ENCODE data around the gene CDKAL1. TPM values are rescaled to one million over a fixed set of nuclear protein-coding genes. Genes with fewer than 3 reads are reported as not detected.
"Not testable (repeated sequence)": the region's sequence is repeated elsewhere in the genome, so short reads cannot be mapped to it uniquely, and the experiment has no call there.

The CDKAL1 gene
- total and polyA plus RNA-seq, 2 donors from 2014 or later: 4.6 to 20.2 TPM

- H3K4me3 ChIP-seq (ENCODE audit: low read length in 3 of 3): no peak overlapping the region
- no peak overlapping the region for H3K27ac ChIP-seq (ENCODE audit: low read depth in 2 of 2, low read length in 2 of 2)
- H3K9ac ChIP-seq (ENCODE audit: low read length in 3 of 3): no peak overlapping the region
- no peaks in the 10 kb centered on the region for H3K36me3 ChIP-seq (ENCODE audit: control insufficient read depth in 2 of 3, insufficient read depth in 3 of 3, low read length in 3 of 3)
- intact Hi-C loops (cut with DNase I): no loop called here
- DNase-seq (no peak), FAIRE-seq (no peak)
- TF ChIP-seq, protein P1, sequence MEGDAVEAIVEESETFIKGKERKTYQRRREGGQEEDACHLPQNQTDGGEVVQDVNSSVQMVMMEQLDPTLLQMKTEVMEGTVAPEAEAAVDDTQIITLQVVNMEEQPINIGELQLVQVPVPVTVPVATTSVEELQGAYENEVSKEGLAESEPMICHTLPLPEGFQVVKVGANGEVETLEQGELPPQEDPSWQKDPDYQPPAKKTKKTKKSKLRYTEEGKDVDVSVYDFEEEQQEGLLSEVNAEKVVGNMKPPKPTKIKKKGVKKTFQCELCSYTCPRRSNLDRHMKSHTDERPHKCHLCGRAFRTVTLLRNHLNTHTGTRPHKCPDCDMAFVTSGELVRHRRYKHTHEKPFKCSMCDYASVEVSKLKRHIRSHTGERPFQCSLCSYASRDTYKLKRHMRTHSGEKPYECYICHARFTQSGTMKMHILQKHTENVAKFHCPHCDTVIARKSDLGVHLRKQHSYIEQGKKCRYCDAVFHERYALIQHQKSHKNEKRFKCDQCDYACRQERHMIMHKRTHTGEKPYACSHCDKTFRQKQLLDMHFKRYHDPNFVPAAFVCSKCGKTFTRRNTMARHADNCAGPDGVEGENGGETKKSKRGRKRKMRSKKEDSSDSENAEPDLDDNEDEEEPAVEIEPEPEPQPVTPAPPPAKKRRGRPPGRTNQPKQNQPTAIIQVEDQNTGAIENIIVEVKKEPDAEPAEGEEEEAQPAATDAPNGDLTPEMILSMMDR (IDR thresholded peaks at IDR 0.05; ENCODE audit: borderline replicate concordance, extremely low read depth, insufficient read depth): no peak
- H3K4me1 ChIP-seq (ENCODE audit: control insufficient read depth in 2 of 3, insufficient read depth in 2 of 3, low read depth in 1 of 3, low read length in 3 of 3): no peaks in the 10 kb centered on the region
- no peaks in the 10 kb centered on the region for H3K9me3 ChIP-seq (ENCODE audit: control insufficient read depth in 2 of 3, insufficient read depth in 1 of 3, low read length in 3 of 3)
- no peaks in the 10 kb centered on the region for H3K27me3 ChIP-seq (ENCODE audit: control insufficient read depth, insufficient read depth, low read length)
Measured at GRCh38 chr6:21246075-21246474, 711.8 kb downstream of the CDKAL1 start.

- intact Hi-C loops (cut with DNase I); FAIRE-seq; H3K4me1 ChIP-seq (ENCODE audit: control insufficient read depth in 2 of 3, insufficient read depth in 2 of 3, low read depth in 1 of 3, low read length in 3 of 3); H3K27me3 ChIP-seq (ENCODE audit: control insufficient read depth, insufficient read depth, low read length); H3K9ac ChIP-seq (ENCODE audit: low read length in 3 of 3); H3K9me3 ChIP-seq (ENCODE audit: control insufficient read depth in 2 of 3, insufficient read depth in 1 of 3, low read length in 3 of 3); H3K36me3 ChIP-seq (ENCODE audit: control insufficient read depth in 2 of 3, insufficient read depth in 3 of 3, low read length in 3 of 3); H3K27ac ChIP-seq (ENCODE audit: low read depth in 2 of 2, low read length in 2 of 2); H3K4me3 ChIP-seq (ENCODE audit: low read length in 3 of 3); DNase-seq: not testable (repeated sequence)
Measured at GRCh38 chr6:21254460-21254859, 720.2 kb downstream of the CDKAL1 start.

GRCh38 chr6:21256197-21256596, 721.9 kb downstream of the CDKAL1 start:
- FAIRE-seq (no peak), DNase-seq (no peak)
- TF ChIP-seq, protein P1 (IDR thresholded peaks at IDR 0.05; ENCODE audit: borderline replicate concordance, extremely low read depth, insufficient read depth): no peak
- Histone ChIP-seq H3K27me3 (ENCODE audit: control insufficient read depth, insufficient read depth, low read length) (no peaks in the 10 kb centered on the region), H3K4me1 (ENCODE audit: control insufficient read depth in 2 of 3, insufficient read depth in 2 of 3, low read depth in 1 of 3, low read length in 3 of 3) (no peaks in the 10 kb centered on the region), H3K9ac (ENCODE audit: low read length in 3 of 3) (no peak overlapping the region), H3K9me3 (ENCODE audit: control insufficient read depth in 2 of 3, insufficient read depth in 1 of 3, low read length in 3 of 3) (no peaks in the 10 kb centered on the region), H3K27ac (ENCODE audit: low read depth in 2 of 2, low read length in 2 of 2) (no peak overlapping the region), H3K36me3 (ENCODE audit: control insufficient read depth in 2 of 3, insufficient read depth in 3 of 3, low read length in 3 of 3) (no peaks in the 10 kb centered on the region), H3K4me3 (ENCODE audit: low read length in 3 of 3) (no peak overlapping the region)
- intact Hi-C loops (cut with DNase I): no loop called here

DNA sequence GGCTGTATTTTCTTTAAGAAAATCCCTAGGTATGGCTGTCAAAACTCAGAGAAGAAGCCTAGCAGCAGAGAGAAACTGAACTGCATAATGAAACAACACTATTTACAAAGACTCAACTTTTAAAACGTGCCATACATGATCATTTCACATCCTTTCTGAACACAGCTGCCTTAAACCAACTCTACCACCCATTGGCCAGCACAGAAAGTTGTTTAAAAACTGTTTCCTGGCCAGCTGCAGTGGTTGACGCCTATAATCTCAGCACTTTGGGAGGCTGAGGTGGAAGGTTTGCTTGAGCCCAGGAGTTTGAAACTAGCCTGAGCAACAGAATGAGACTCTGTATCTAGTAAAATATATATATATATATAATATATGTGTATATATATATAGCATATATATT, 722.9 kb downstream of the CDKAL1 start:
- FAIRE-seq (no peak), DNase-seq (no peak)
- intact Hi-C loops (cut with DNase I): no loop called here
- H3K9ac ChIP-seq (ENCODE audit: low read length in 3 of 3): no peak overlapping the region
- H3K27me3 ChIP-seq (ENCODE audit: control insufficient read depth, insufficient read depth, low read length): no peaks in the 10 kb centered on the region
- H3K36me3 ChIP-seq (ENCODE audit: control insufficient read depth in 2 of 3, insufficient read depth in 3 of 3, low read length in 3 of 3): no peaks in the 10 kb centered on the region
- TF ChIP-seq, protein P1 (IDR thresholded peaks at IDR 0.05; ENCODE audit: borderline replicate concordance, extremely low read depth, insufficient read depth): no peak
- H3K9me3 ChIP-seq (ENCODE audit: control insufficient read depth in 2 of 3, insufficient read depth in 1 of 3, low read length in 3 of 3): no peaks in the 10 kb centered on the region
- no peak overlapping the region for H3K4me3 ChIP-seq (ENCODE audit: low read length in 3 of 3)
- no peak overlapping the region for H3K27ac ChIP-seq (ENCODE audit: low read depth in 2 of 2, low read length in 2 of 2)
- no peaks in the 10 kb centered on the region for H3K4me1 ChIP-seq (ENCODE audit: control insufficient read depth in 2 of 3, insufficient read depth in 2 of 3, low read depth in 1 of 3, low read length in 3 of 3)

Data from kidney (tissue), 14 donors.